IMR-90 (cell line): ENCODE measurements around the gene COL15A1. TPM values are rescaled to one million over a fixed set of nuclear protein-coding genes. Genes with fewer than 3 reads are reported as not detected.

ENCODE experiments used
- ATAC-seq: fragments of 200-7000 bp; cut with Tn5 transposase; 2 replicates; pipeline ENCODE4 v1.9.1; 2020; ENCODE audit warnings: low read depth, mild to moderate bottlenecking, moderate library complexity
- BruUV-seq: library from RNA; stranded (reverse); fragments of 400-500 nt; replicated peaks from 2 replicates; lab custom pipeline; 2021; lab: Mats Ljungman, UMichigan
- CTCF ChIA-PET: fragments of 300-600 bp; formaldehyde crosslinking; extraction: SDS; loops from one replicate; lab custom pipeline; 2021; ENCODE audit warnings: antibody characterized with exemption; lab: Yijun Ruan, JAX
- POLR2A ChIA-PET: fragments of 300-600 bp; sonication (Branson Sonifier 250); formaldehyde crosslinking; loops from one replicate; lab custom pipeline; 2022; ENCODE audit warnings: antibody characterized with exemption; ENCODE audit not compliant: unreplicated experiment; lab: Charles Lee
- DNase-seq: peaks from one replicate; pipeline ENCODE4 v3.0.0; 2013
- H2AFZ ChIP-seq: replicated peaks from 2 replicates; pipeline ENCODE3; 2013; ENCODE audit warnings: low read length, mild to moderate bottlenecking; ENCODE audit not compliant: poor library complexity
- H2AK5ac ChIP-seq: 2 replicates; pipeline ENCODE4 v1.6.1; 2013; ENCODE audit warnings: low read depth, low read length, inconsistent platforms
- H2AK9ac ChIP-seq: replicated peaks from 2 replicates; pipeline ENCODE3; 2013; ENCODE audit warnings: mild to moderate bottlenecking, low read depth, low read length, moderate library complexity; ENCODE audit not compliant: poor library complexity
- H2BK120ac ChIP-seq: 2 replicates; pipeline ENCODE4 v1.6.1; 2013; ENCODE audit warnings: low read depth, low read length, inconsistent platforms
- H2BK15ac ChIP-seq: 3 replicates; pipeline ENCODE4 v1.6.1; 2013; ENCODE audit warnings: low read depth, low read length, inconsistent platforms
- H2BK20ac ChIP-seq: 2 replicates; pipeline ENCODE4 v1.6.1; 2013; ENCODE audit warnings: low read depth, mild to moderate bottlenecking, inconsistent platforms, low read length, moderate library complexity
- H2BK5ac ChIP-seq: 2 replicates; pipeline ENCODE4 v1.6.1; 2013; ENCODE audit warnings: mild to moderate bottlenecking, low read depth, low read length, inconsistent platforms; ENCODE audit not compliant: poor library complexity, severe bottlenecking
- H3K14ac ChIP-seq: replicated peaks from 2 replicates; pipeline ENCODE4 v1.6.1; 2013; ENCODE audit warnings: low read depth, low read length, inconsistent platforms
- H3K18ac ChIP-seq: 2 replicates; pipeline ENCODE4 v1.6.1; 2013; ENCODE audit warnings: low read depth, low read length, control low read depth
- H3K23ac ChIP-seq: 2 replicates; pipeline ENCODE4 v1.6.1; 2013; ENCODE audit warnings: low read depth, low read length, inconsistent platforms
- H3K27ac ChIP-seq: 2 replicates; pipeline ENCODE4 v1.5.1; 2013; ENCODE audit warnings: mild to moderate bottlenecking, control low read depth, low read length; ENCODE audit not compliant: insufficient read depth
- H3K27me3 ChIP-seq: 2 replicates; pipeline ENCODE4 v1.6.1; 2013; ENCODE audit warnings: low read length; ENCODE audit not compliant: control insufficient read depth, insufficient read depth
- H3K36me3 ChIP-seq: 2 replicates; pipeline ENCODE4 v1.6.1; 2013; ENCODE audit warnings: low read length, mixed read lengths; ENCODE audit not compliant: control insufficient read depth, insufficient read depth
- H3K4ac ChIP-seq: 2 replicates; pipeline ENCODE4 v1.6.1; 2013; ENCODE audit warnings: low read depth, low read length, inconsistent platforms
- H3K4me1 ChIP-seq: 2 replicates; pipeline ENCODE4 v1.6.1; 2013; ENCODE audit warnings: low read length, mixed read lengths; ENCODE audit not compliant: control insufficient read depth, insufficient read depth
- H3K4me2 ChIP-seq: 2 replicates; pipeline ENCODE4 v1.6.1; 2013; ENCODE audit warnings: low read depth, mild to moderate bottlenecking, control low read depth, low read length, moderate library complexity
- H3K4me3 ChIP-seq: 2 replicates; pipeline ENCODE4 v1.5.1; 2013; ENCODE audit warnings: low read depth, mild to moderate bottlenecking, control low read depth, low read length, moderate library complexity; ENCODE audit not compliant: insufficient read depth
- H3K56ac ChIP-seq: 2 replicates; pipeline ENCODE4 v1.6.1; 2013; ENCODE audit warnings: low read length, inconsistent platforms; ENCODE audit not compliant: insufficient read depth; ENCODE audit errors: extremely low read depth
- H3K79me1 ChIP-seq, 2 experiments: 2 replicates each; pipeline ENCODE4 v1.6.1; 2013; ENCODE audit warnings: low read length in 2 of 2, inconsistent platforms in 1 of 2, low read depth in 1 of 2
- H3K9ac ChIP-seq: 2 replicates; pipeline ENCODE4 v1.6.1; 2013; ENCODE audit warnings: low read depth, low read length, control low read depth
- H3K9me1 ChIP-seq: 2 replicates; pipeline ENCODE4 v1.6.1; 2013; ENCODE audit warnings: low read length, inconsistent platforms; ENCODE audit not compliant: insufficient read depth
- H3K9me3 ChIP-seq: 2 replicates; pipeline ENCODE4 v1.6.1; 2013; ENCODE audit warnings: low read length; ENCODE audit not compliant: control insufficient read depth, insufficient read depth
- H4K20me1 ChIP-seq: 2 replicates; pipeline ENCODE4 v1.6.1; 2013; ENCODE audit warnings: low read length, inconsistent platforms; ENCODE audit not compliant: insufficient read depth
- H4K5ac ChIP-seq: 2 replicates; pipeline ENCODE4 v1.6.1; 2013; ENCODE audit warnings: mild to moderate bottlenecking, low read depth, low read length, control low read depth
- H4K8ac ChIP-seq, 2 experiments: 2 replicates each; pipeline ENCODE4 v1.6.1; 2013; ENCODE audit warnings: low read depth in 2 of 2, low read length in 2 of 2, control low read depth in 1 of 2, inconsistent platforms in 1 of 2
- H4K91ac ChIP-seq: 2 replicates; pipeline ENCODE4 v1.6.1; 2013; ENCODE audit warnings: low read depth, low read length, inconsistent platforms; ENCODE audit not compliant: insufficient read depth
- CTCF ChIP-seq: conservative IDR thresholded peaks from 2 replicates; pipeline ENCODE4 v1.5.1; 2012; ENCODE audit warnings: mild to moderate bottlenecking, low read depth, low read length, improper control_type of control experiment
- NFE2L2 ChIP-seq: fragments of 150-350 bp; IDR thresholded peaks from 2 replicates; pipeline ENCODE4 v1.6.1; 2016; ENCODE audit warnings: low read depth, mild to moderate bottlenecking, low read length
- WGBS, 2 experiments: methylation state at CpG; one replicate each; pipeline versions ENCODE4 v1.1.5 to v1.1.7; 2013; ENCODE audit warnings: missing lambda C conversion rate in 2 of 2; ENCODE audit not compliant: insufficient read length in 1 of 2; ENCODE audit errors: extremely low coverage in 2 of 2; 5-methylcytosine and 5-hydroxymethylcytosine counted together
- dilution Hi-C: fragments of 300-500 bp; cut with HindIII; formaldehyde crosslinking; loops from one replicate; pipeline ENCODE4 v1.14.3; 2018; ENCODE audit warnings: low sequenced_read_pairs; ENCODE audit not compliant: unreplicated experiment
- in situ Hi-C: fragments of 300-500 bp; cut with MboI; formaldehyde crosslinking; loops from 3 replicates; pipeline ENCODE4 v1.14.3; 2019; ENCODE audit warnings: low sequenced_read_pairs, inconsistent platforms, mixed read lengths
- intact Hi-C: fragments of 100-400 bp; cut with micrococcal nuclease; formaldehyde crosslinking; loops from 2 replicates; pipeline ENCODE4 v1.10.0; 2022
- polyA plus RNA-seq, 3 experiments: library from polyadenylated mRNA; depleted of rRNA; stranded (reverse); fragments of >200 nt; gene quantifications; 2 replicates each; pipeline ENCODE4 v1.2.3, GENCODE V29; 2012; ENCODE audit warnings: low replicate concordance in 1 of 3
- total RNA-seq: library from RNA; depleted of rRNA; stranded (reverse); fragments of >200 nt; gene quantifications from 2 replicates; pipeline ENCODE4 v1.2.3, GENCODE V29; 2012

Gene COL15A1
- total and polyA plus RNA-seq, 2 of the 4 experiments (the other 2 are of a cell fraction): 2.2 to 3.7 TPM

GRCh38 chr9:99025616-99026270 is 82.0 kb downstream of the COL15A1 start:
- peak overlapping the region; percentile 92 for H4K91ac ChIP-seq
- peak overlapping the region; percentile 98 for H3K18ac ChIP-seq
- DNase-seq (no peak), ATAC-seq (no peak)
- no peak overlapping the region for H3K9ac ChIP-seq
- H3K36me3 ChIP-seq: peaks cover 47% of the 10 kb centered on the region
- intact Hi-C loops (no loop called here), in situ Hi-C loops (no loop called here), dilution Hi-C loops (no loop called here)
- H3K56ac ChIP-seq: no peak overlapping the region
- no peaks in the 10 kb centered on the region for H3K9me3 ChIP-seq
- no peaks in the 10 kb centered on the region for H4K20me1 ChIP-seq
- ChIA-PET POLR2A (no interaction called here), CTCF (no interaction called here)
- BruUV-seq: no TSS peak
- H3K4me1 ChIP-seq: peaks cover 44% of the 10 kb centered on the region
- H2AK5ac ChIP-seq: peak overlapping the region; percentile 82
- H3K9me1 ChIP-seq: peaks cover 27% of the 10 kb centered on the region
- peak overlapping the region; percentile 68 for H3K27ac ChIP-seq
- H4K8ac ChIP-seq: peak overlapping the region; percentile 39 to 57; a peak in 3 of 4 replicates
- H3K4me2 ChIP-seq: no peak overlapping the region
- peak overlapping the region; percentile 44 for H2BK20ac ChIP-seq
- TF ChIP-seq NFE2L2: no peak
- no peak for TF ChIP-seq CTCF
- peak overlapping the region; percentile 86; the same call in 2 of the 3 replicates for H2BK15ac ChIP-seq
- H3K27me3 ChIP-seq: no peaks in the 10 kb centered on the region
- H3K4ac ChIP-seq: peak overlapping the region; percentile 63
- peak overlapping the region; percentile 32 for H2AK9ac ChIP-seq
- no peak overlapping the region for H3K4me3 ChIP-seq
- WGBS, 2 experiments: 100% methylated on average over 1 of the region's 6 CpGs; no CpG with 5 or more reads in 1 of the 2 experiments
- H4K5ac ChIP-seq: peak overlapping the region; percentile 94
- peak overlapping the region; percentile 91 for H2BK120ac ChIP-seq
- H3K79me1 ChIP-seq: peaks cover 0 to 5% of the 10 kb centered on the region in 2 experiments; a peak in 2 of 4 replicates
- H2AFZ ChIP-seq: no peak overlapping the region
- H3K14ac ChIP-seq: peak overlapping the region; percentile 70
- H3K23ac ChIP-seq: no peak overlapping the region
- H2BK5ac ChIP-seq: peak overlapping the region; percentile 55
